GM12801 (cell line): Measurements from ENCODE around the gene SAP25.

Experiments
- TF ChIP-seq, protein P1 (sequence below): IDR thresholded peaks from one replicate; pipeline ENCODE4 v1.5.1; 2011; ENCODE audit warnings: control low read depth; ENCODE audit not compliant: insufficient read length; ENCODE audit errors: extremely low read depth

The SAP25 gene

DNA sequence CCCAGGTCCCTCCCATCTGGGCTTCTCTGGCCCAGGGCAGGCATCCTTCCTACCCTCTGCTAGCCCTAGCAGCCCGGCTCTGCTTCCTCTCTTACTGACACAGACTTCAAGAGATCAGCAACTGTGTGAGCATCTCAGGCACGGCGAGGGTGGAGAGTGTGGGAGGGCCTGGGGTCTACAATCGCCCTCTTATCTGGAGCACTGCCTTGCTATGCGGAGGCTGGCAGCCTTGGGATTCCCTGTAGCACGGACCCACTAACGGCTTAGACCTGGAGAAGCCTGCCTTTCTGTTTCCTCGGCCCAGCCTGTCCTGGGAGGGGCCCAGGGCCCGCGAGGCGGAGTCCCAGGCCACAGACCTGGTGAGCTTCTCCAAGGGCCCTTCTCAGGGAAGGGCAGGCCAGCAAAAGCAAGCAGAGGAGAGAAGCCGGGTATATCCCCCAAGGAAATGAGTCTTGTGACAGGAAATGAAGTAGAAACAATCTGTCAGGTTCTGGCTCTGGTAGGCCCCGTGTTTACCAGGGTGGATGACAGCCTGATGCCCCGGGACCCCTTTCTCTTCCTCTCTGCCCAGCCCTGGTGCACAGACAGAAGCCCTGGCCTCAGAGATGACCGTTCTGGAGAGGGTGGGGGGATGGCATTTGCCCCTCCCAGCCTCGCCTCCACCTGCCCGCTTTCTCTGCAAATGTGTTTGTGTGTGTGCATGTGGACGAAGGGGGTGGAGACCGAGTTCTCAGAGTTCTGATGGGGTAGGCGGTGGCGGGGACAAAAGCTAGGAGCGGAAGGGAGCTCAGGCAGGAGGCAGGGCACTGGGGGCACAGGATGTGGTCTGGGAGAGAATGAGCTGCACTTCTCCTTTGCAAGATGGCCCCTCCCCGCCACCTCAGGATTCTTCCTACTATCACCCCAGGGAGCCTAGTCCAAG, 9.7 kb upstream of the SAP25 start:
- TF ChIP-seq, protein P1, sequence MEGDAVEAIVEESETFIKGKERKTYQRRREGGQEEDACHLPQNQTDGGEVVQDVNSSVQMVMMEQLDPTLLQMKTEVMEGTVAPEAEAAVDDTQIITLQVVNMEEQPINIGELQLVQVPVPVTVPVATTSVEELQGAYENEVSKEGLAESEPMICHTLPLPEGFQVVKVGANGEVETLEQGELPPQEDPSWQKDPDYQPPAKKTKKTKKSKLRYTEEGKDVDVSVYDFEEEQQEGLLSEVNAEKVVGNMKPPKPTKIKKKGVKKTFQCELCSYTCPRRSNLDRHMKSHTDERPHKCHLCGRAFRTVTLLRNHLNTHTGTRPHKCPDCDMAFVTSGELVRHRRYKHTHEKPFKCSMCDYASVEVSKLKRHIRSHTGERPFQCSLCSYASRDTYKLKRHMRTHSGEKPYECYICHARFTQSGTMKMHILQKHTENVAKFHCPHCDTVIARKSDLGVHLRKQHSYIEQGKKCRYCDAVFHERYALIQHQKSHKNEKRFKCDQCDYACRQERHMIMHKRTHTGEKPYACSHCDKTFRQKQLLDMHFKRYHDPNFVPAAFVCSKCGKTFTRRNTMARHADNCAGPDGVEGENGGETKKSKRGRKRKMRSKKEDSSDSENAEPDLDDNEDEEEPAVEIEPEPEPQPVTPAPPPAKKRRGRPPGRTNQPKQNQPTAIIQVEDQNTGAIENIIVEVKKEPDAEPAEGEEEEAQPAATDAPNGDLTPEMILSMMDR: no peak

- TF ChIP-seq, protein P1: no peak
These were observed 8.9 kb upstream of the SAP25 start for GRCh38 chr7:100582650-100583049.

DNA sequence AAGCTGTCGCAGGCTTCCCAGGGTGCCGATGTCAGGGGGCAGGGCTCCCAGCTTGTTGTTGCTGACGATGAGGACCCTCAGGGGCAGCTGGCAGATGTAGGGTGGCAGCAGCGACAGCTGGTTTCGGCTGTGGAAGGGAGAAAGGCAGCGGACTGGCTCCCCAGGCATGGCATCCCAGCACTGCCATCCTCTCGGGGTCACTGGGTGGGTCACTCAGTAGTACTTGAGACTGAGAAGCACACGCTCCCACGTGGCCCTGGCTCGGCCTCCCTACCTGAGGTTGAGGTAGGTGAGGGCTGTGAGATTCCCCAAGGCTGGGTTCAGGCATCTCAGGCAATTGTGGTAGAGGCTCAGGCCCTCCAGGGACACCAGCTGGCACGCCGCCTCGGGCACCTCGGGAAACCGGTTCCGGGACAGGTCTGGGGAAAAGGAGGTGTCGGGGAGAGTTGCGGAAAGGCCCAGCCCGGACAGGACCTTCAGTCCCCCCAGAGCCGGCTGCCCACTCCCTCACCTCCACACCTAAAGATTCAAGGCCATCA, 8.4 kb upstream of the SAP25 start:
- TF ChIP-seq, protein P1: no peak

DNA sequence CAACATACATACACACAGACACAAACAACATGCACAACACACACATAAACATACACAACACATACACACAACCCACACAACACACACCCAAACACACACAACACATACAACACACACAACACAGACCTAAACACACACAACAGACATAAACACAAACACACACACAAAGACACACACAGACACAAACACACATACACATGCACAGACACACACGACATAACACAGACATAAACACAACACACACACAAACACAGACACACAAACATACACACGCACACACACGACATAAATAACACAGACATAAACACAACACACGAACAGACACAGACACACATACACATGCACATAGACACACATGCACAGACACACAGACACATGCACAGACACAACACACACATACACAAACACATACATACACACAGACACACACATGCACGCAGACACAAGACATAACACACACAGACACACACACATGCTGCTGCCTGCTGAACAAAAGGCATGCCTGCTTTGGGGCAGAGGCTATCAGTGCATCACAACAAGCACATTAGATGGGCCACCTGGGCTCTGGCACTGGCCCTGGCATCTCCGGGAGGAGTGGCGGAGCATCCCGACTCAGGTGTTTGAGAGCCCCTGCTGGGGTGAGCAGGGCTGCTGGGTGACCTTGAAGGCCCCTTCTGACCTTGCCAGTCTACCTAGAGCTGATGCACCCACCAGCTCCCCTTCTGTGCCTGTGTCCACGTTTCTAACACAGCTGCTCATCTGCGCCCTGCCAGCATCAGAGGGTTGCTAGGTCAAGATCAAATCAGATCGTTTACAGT, 7.0 kb upstream of the SAP25 start:
- TF ChIP-seq, protein P1: no peak

DNA sequence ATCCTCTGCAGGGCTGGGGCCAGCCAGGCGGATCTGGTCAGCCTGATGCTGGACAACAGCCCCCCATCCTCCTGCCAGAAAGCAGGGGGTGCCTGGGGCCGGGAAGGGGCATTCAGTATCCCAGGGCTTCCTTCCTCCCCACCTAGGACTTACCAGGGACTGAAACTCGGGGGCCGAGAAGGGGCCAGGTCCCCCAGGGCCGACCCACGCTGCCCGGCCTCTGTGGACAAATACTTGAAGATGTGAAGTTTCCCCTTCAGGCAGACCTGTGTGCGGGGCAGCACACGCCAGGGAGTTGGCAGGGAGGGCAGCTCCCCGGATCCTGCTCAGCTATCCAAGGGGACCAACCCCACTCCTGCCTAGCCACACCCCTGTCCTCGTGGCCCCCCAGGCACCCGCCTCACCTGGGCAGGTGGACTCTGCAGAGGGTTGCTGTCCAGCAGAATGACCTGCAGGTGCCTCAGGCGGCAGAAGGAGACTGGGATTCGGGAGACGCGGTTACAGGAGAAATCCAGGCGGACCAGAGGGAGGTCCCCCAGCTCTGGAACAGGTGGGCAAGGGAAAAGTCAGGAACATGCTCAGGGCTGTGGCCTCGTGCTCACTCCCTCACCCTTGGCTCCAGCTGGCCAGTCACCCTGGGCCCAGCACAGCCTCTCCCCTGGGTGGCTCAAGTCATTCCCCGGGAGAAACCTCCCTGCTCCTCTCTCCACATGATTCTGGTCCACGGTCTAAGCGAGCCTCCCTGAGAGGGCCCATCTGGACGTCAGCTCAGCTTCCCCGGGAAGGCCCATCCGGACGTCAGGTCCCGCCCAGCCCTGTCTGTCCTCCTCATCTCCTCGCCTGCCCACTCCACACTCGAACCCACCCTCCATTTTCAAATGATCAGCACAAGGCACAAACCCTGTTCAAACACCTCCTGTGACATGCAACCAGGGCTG, 4.8 kb upstream of the SAP25 start:
- TF ChIP-seq, protein P1: no peak

DNA sequence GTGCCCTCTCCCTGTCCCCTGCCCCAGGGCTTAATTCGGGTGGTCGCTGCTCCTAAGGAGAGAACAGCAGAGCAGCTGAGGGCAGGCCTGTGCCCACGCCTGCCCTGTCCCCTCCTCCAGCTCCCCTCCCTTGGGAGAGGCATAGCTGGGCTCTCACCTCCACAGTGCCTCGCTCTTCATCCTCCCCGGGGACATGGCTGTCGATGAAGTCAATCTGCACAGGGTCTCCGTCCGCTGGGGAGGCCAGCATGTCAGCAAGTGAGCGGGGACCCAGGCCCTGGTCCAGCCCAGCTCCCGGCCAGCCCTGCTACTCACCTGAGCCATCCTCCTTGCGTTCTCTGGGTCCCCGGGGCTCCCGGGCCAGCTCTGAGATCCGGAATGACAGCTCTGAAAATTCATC, 3.8 kb upstream of the SAP25 start:
- TF ChIP-seq, protein P1: no peak
